GM18511 (cell line): Measurements from ENCODE around the gene ZNF326.
A peak's percentile ranks its signal among the peaks of the same experiment; 100 is the strongest.

Source experiments
- ATAC-seq: cut with Tn5 transposase; IDR thresholded peaks from one replicate; pipeline ENCODE4 v1.9.1; 2021; ENCODE audit warnings: mild to moderate bottlenecking, moderate library complexity; ENCODE audit not compliant: unreplicated experiment

Gene ZNF326

DNA sequence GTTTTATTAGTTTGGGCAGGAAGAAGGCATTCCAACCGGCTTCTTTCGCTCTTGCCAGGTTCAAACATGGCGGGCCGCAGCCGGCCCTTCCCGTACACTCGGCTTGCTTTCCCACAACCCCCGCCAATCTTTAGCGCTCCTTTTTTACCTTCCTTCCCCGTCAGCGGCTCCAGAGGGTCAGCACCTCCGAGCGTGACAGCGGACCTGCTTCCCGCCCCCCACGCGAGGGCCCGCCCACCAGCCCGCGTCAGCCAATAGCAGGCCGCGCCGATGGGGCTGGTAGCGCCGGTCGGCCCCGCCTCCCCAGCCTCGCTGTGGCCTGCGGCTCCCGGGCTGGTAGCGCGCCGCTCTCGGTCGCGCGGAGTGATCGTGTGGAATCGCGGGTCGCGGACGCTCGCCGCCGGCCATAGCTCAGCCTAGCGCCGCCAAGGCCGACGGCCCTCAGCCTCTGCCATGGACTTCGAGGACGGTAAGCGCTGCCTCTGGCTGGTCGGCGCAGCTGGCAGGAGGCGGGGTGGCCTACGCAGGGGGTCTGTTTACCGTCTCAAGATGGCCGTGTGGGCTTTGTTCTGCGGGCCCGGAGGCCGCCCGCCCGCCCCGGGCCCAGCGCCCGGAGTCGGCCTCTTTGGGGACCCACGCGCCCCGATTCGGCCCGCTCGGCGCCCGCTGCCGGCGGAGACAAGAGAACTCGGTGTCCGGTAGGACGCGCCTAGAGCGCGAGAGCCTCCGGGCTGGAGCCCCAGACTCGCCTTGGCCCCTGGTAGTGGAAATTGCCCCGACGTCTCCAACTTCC is at the start of gene ZNF326:
ZNF326 (plus strand) TSS at position 306 of the 793 bp plus-strand sequence; CDS start at position 454, 148 bp downstream.
- peak; percentile 96 for ATAC-seq

- ATAC-seq, result peak; percentile 91
These were observed 48.9 kb upstream of the ZNF326 start for GRCh38 chr1:89945852-89946476.

DNA sequence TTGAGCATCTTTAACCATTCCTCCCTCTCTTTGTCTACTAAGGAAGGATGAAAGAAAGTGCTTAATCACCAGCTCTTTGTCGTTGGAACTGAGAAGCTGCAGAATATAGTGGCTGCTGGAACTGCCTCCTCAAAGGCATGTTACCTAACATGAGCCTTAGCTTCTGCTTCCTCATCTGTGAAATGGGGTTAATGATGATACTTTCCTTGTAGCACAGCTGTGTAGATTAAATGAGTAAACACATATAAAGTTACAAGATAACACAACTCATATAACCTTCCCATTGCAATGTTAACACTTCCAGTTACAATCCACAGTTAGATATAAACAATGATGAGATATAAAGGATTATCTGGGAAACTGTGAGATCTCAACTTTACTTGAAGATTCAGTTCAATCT is 48.4 kb upstream of the ZNF326 start:
- no peak for ATAC-seq

DNA sequence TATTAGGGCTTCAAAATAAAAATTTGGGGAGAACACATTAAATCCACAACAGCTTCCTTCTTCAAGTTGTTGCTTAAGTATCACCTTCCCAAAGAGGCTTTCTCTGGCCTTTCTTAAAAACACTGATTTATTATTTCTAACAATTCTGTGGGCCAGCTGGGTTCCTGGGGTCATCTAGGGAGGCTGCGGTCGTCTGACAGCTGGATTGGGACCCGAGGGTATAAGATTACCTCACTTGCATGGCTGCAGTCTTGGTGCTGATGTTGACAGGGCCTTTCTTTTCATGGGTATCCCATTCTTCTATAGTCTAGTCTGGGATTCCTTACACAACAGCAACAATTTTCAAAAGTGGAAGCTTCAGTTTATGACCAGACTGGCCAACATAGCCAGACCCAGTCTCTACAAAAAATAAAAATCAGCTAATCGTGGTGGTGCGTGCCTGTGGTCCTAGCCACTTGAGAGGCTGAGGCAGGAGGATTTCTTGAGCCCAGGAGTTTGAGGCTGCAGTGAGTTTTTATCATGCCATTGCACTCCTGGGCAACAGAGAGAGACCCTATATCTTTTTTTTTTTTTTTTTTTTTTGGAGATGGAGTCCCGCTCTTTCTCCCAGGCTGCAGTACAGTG is 46.1 kb upstream of the ZNF326 start:
- ATAC-seq, result no peak

DNA sequence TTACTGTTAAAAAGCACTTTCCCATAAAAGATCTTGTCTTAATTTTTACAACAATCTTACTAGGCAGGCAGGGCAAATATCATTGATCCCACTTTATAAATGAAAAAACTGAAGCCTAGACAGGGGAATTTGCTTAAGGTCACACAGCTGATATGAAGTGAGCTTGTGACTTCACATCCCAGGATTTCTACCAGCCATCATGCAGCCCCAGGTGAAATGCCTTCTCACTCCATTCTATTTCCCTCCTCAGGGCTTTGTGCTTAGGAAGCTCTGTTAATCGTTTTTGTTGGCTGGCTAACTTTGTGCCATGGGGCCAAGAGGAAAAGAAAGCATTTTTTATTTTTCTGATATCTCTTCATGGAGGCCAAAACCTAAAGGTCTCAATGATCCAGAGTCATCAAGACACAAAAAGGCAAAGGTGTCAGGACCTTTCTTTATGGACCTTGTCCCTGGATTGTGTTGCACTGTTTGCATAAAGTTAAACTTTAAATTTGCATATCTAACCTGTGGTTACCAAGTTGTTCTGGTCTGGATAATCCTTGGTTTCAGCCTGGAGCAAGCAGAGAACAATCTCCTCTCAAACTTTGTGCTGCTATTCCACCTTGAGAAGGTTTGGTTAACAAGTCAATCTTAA is 44.8 kb upstream of the ZNF326 start:
- ATAC-seq, result no peak

- no peak for ATAC-seq
These were observed 44.2 kb upstream of the ZNF326 start for GRCh38 chr1:89950703-89951102.

DNA sequence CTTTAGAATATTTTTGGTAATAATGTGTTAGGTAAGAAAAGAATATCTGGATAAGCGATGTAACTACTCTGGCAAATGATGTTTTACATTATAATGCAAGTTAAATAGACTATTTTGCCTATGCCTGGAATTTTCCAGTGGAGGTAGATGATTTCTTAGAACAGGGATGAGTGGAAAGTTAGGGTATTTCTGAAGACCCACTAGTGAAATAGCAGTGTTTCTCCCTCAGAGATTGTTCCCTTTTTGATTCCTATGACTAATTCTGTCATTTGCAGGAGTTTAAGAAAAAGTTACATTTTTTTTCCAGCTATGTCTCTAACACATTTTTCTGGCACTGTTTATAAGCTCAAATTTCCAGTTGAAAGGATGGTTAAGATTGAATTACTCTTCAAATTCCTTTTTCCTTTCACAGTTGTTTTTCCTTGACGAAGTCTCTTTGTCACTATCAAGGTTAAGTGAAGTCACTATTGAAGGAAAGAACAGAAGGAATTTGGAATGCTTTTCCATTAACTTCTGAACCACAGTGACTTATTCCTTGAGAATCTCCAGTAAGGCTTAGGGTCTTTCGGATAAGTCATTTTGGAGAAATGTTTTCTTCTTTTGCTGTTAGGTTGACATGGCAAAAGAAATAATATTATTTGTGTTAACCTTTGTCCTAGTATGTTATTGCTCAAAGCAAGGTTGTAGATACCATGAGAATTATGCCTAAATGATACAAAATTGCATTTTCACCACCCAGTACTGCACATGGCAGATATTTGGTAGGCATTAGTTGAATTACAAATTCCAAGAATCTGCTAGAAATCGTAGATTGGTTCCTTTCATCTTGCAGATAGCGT is 42.9 kb upstream of the ZNF326 start:
- no peak for ATAC-seq

- peak; percentile 16 for ATAC-seq
These were observed 42.2 kb upstream of the ZNF326 start for GRCh38 chr1:89952605-89953130.

DNA sequence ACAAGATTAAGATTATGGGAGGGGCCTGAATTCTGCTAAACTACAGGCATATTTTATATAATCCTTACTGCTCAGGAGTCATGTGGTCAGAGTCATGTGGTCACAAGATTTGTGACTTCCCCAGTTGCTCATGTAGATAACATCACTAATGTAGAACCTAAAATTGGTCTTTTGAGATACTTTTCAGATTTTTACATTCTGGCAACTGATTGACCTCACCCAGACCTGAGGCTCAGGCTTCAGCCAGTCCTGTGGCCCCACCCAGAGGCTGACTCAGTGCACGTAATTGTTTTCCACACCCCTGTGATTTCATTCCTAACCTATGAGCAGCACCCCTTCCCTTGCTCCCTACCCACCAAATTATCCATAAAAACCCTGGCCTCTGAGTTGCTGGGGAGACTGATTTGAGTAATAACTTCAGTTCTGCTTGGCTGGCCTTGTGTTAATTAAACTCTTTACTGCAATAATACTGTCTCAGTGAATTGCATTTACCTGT is 41.7 kb upstream of the ZNF326 start:
- peak; percentile 63 for ATAC-seq

- ATAC-seq, result no peak
These were observed 41.0 kb upstream of the ZNF326 start for GRCh38 chr1:89953929-89954328.

GRCh38 chr1:89954401-89954800 is 40.5 kb upstream of the ZNF326 start:
- no peak for ATAC-seq

- no peak for ATAC-seq
These were observed 39.4 kb upstream of the ZNF326 start for GRCh38 chr1:89955311-89956205.

- ATAC-seq, result no peak
These were observed 37.8 kb upstream of the ZNF326 start for GRCh38 chr1:89957107-89957506.

DNA sequence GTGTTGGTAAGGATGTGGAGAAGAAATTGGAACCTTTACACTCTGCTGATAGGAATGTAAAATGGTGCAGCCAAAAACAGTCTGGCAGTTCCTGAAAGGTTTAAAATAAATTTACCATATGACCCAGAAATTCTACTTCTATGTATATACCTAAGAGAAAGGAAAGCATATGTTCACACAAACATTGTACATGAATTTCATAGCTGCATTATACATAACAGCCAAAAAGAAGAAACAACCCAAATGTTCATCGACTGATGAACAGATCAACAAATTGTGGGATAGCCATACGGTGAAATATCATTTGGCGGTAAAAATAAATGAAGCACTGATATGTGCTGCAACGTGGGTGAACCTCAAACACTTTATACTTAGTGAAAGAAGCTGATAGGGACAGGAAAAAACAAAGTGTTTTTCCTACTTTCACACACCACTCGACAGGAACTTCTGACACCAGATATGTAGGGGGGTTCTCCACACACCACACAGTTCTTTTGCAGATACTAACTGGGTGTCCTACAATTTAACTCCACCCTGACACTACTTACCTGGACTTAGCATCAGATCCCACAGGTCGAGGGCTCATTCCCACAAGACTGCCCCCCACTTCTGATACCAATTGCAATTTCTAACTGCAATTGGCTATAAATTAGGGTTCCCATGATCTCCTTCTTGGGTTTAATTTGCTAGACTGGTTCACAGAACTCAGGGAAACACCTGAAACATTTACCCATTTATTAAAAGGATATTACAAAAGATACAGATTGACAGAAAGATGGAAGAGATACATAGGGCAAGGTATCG is 35.9 kb upstream of the ZNF326 start:
- ATAC-seq, result no peak

DNA sequence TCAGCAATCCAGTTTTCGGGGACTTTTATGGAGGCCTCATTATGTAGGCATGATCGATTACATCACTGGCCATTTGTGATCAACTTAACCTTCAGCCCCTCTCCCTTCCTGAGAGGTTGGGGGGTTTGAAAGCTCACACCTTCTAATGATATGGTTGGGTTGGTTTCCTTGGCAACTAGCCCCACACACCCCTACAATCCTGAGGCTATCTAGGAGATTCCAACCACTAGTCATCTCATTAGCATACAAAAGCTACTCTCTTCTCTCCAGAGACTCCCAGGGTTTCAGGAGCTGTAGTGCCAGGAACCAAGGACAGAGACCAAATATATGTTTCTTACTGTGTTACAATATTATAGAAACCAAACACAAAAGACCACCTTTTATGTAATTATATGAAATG is 35.2 kb upstream of the ZNF326 start:
- ATAC-seq, result no peak

DNA sequence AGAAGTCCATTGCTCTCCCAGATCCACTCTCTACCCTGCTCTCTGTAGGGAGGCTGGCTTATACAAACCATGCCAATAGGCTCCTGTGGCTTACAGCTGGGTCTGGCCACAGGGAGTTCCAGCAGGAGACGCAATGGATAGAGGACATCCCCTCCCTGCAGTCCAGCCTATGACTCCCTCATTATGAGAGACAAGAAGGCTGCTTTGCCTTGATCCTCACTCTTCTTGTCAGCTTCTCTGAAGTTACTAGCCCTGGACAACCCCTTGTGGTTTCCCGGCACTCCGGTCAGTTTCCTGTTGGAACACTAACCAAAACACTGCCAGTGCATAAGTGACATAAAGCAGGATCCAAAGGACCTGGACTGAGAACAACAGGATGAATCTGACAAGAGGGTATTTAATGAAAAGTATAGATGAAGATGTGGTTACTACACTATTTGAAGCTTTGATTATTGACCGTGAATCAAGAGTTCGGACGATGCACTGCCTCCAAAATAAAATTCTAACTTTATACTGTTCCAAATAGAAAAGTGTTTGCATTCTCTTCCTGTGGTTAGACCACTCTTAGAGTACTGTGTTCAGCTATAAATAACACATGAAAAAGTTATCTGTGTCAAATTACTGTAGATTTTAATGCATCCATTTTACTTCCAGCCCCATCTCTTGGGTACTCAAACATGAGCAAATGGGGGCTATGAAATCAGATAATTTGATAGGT is 32.7 kb upstream of the ZNF326 start:
- no peak for ATAC-seq

DNA sequence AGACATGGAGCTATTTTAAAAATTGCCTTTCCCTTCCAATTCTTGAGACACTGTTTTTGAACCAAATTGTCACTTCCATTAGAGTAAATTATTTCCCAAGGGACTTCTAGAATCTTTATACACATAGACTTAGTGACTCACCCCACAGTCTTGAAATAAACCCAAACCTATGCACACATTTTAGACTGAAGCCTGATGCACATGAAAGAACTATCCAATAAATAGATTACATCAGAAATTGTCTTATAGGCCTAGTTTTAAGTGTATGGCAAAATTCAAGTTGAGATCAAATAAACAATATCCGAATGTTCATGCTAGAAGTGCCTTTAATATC is 32.2 kb upstream of the ZNF326 start:
- no peak for ATAC-seq

GRCh38 chr1:89965193-89965768 is 29.6 kb upstream of the ZNF326 start:
- ATAC-seq, result no peak
